Panc1 (cell line): ENCODE measurements around the gene COMMD4. TPM values are rescaled to one million over a fixed set of nuclear protein-coding genes. Genes with fewer than 3 reads are reported as not detected.

ENCODE experiments used
- ATAC-seq: fragments of 200-7000 bp; cut with Tn5 transposase; 2 replicates; pipeline ENCODE4 v1.9.1; 2020; ENCODE audit warnings: mild to moderate bottlenecking, moderate library complexity
- BruUV-seq: library from RNA; stranded (reverse); fragments of 400-500 nt; replicated peaks from 2 replicates; lab custom pipeline; 2021; lab: Mats Ljungman, UMichigan
- CTCF ChIA-PET: fragments of 300-600 bp; sonication (Branson Sonifier 250); formaldehyde crosslinking; loops from one replicate; lab custom pipeline; 2022; ENCODE audit warnings: antibody characterized with exemption; lab: Charles Lee
- POLR2A ChIA-PET: fragments of 300-600 bp; sonication (Branson Sonifier 250); formaldehyde crosslinking; loops from one replicate; lab custom pipeline; 2022; ENCODE audit warnings: antibody characterized with exemption; lab: Charles Lee
- DNase-seq: peaks from one replicate; pipeline ENCODE4 v3.0.0-alpha.2; 2010; ENCODE audit warnings: low read depth, low spot score
- H3K27ac ChIP-seq: 2 replicates; pipeline ENCODE4 v1.5.1; 2011; ENCODE audit warnings: mild to moderate bottlenecking, low read length, inconsistent platforms
- H3K27me3 ChIP-seq: fragments of 200-500 bp; sonication (Bioruptor generic); 2 replicates; pipeline ENCODE4 v1.6.0; 2014; ENCODE audit warnings: low read length, inconsistent platforms; ENCODE audit not compliant: control insufficient read depth, insufficient read depth
- H3K36me3 ChIP-seq: fragments of 200-500 bp; sonication (Bioruptor generic); 2 replicates; pipeline ENCODE4 v1.5.1; 2014; ENCODE audit warnings: inconsistent platforms, mild to moderate bottlenecking, low read length, moderate library complexity; ENCODE audit not compliant: control insufficient read depth, insufficient read depth
- H3K4me1 ChIP-seq: 2 replicates; pipeline ENCODE4 v1.5.1; 2011; ENCODE audit warnings: inconsistent platforms, mild to moderate bottlenecking, low read length, moderate library complexity; ENCODE audit not compliant: control insufficient read depth, insufficient read depth
- H3K4me3 ChIP-seq, 2 experiments: 2 replicates each; pipeline ENCODE4 v1.5.1; 2011 to 2012; ENCODE audit warnings: low read depth in 2 of 2, low read length in 2 of 2, mild to moderate bottlenecking in 2 of 2, inconsistent platforms in 1 of 2, moderate library complexity in 1 of 2
- H3K9me3 ChIP-seq: fragments of 200-500 bp; sonication (Bioruptor generic); 2 replicates; pipeline ENCODE4 v1.5.1; 2014; ENCODE audit warnings: low read depth, mild to moderate bottlenecking, inconsistent platforms, low read length, moderate library complexity; ENCODE audit not compliant: control insufficient read depth, insufficient read depth
- CTCF ChIP-seq: fragments of 450-650 bp; IDR thresholded peaks from 2 replicates; pipeline ENCODE4 v1.5.1; 2017; ENCODE audit warnings: mild to moderate bottlenecking
- POLR2AphosphoS5 ChIP-seq: IDR thresholded peaks from 2 replicates; pipeline ENCODE4 v1.6.1; 2012; ENCODE audit warnings: mild to moderate bottlenecking, low read depth, low read length, moderate library complexity
- REST ChIP-seq, 2 experiments: IDR thresholded peaks; 2 replicates each; pipeline ENCODE4 v1.6.1; 2011 to 2012; ENCODE audit warnings: low read depth in 2 of 2, control low read depth in 1 of 2, low read length in 1 of 2, mild to moderate bottlenecking in 1 of 2, moderate library complexity in 1 of 2; ENCODE audit not compliant: insufficient read depth in 1 of 2
- SIN3A ChIP-seq: IDR thresholded peaks from 2 replicates; pipeline ENCODE4 v1.6.1; 2012; ENCODE audit warnings: low read depth, mild to moderate bottlenecking, low read length, moderate library complexity, borderline replicate concordance; ENCODE audit not compliant: insufficient read depth
- TCF7L2 ChIP-seq: IDR thresholded peaks from 2 replicates; pipeline ENCODE4 v1.6.1; 2011; ENCODE audit warnings: mild to moderate bottlenecking, low read depth, low read length, inconsistent platforms
- in situ Hi-C: cut with HindIII; loops from 2 replicates; pipeline ENCODE4 v1.10.0; 2016; ENCODE audit warnings: low sequenced_read_pairs, low pct_unique_long_range_greater_than_20kb
- intact Hi-C: fragments of 100-400 bp; cut with micrococcal nuclease; formaldehyde crosslinking; loops from one replicate; pipeline ENCODE4 v1.10.0; 2022; ENCODE audit not compliant: unreplicated experiment
- total RNA-seq: library from RNA; stranded (reverse); gene quantifications from one replicate; pipeline ENCODE4 v1.2.1, GENCODE V29; 2021; ENCODE audit not compliant: unreplicated experiment

The COMMD4 gene
- total RNA-seq, 1 experiment from 2014 or later = 250 TPM

- intact Hi-C loops = no loop called here
- no peak overlapping the region for H3K27ac ChIP-seq
- no peaks in the 10 kb centered on the region; the same call in 1 of the 2 replicates for H3K36me3 ChIP-seq
- ChIA-PET POLR2A (no interaction called here), CTCF (no interaction called here)
- BruUV-seq = no TSS peak
- in situ Hi-C loops = no loop called here
- no peak for TF ChIP-seq CTCF
- TF ChIP-seq REST (IDR thresholded peaks at IDR 0.05; ENCODE audit: insufficient read depth in 1 of 2, low read depth in 2 of 2, low read length in 1 of 2) = no peak
- TF ChIP-seq TCF7L2 = no peak
- TF ChIP-seq SIN3A = no peak
- no peak; the same call in 1 of the 2 replicates for TF ChIP-seq POLR2AphosphoS5
- no peak for DNase-seq
- ATAC-seq = no peak
- H3K4me1 ChIP-seq = peaks cover 3% of the 10 kb centered on the region; the same call in 1 of the 2 replicates
- no peak overlapping the region for H3K4me3 ChIP-seq
- H3K27me3 ChIP-seq = no peaks in the 10 kb centered on the region
- no peaks in the 10 kb centered on the region for H3K9me3 ChIP-seq
Observed at GRCh38 chr15:75362642-75363249, 26.9 kb downstream of the COMMD4 start.

- H3K27me3 ChIP-seq = no peaks in the 10 kb centered on the region
- H3K36me3 ChIP-seq = no peaks in the 10 kb centered on the region
- DNase-seq (no peak), ATAC-seq (no peak)
- TF ChIP-seq SIN3A (no peak), CTCF (no peak), REST (IDR thresholded peaks at IDR 0.05; ENCODE audit: insufficient read depth in 1 of 2, low read depth in 2 of 2, low read length in 1 of 2) (no peak), TCF7L2 (no peak), POLR2AphosphoS5 (no peak)
- in situ Hi-C loops (no loop called here), intact Hi-C loops (no loop called here)
- H3K9me3 ChIP-seq = no peaks in the 10 kb centered on the region
- no TSS peak for BruUV-seq
- ChIA-PET CTCF (no interaction called here), POLR2A (no interaction called here)
- H3K27ac ChIP-seq = no peak overlapping the region
- no peak overlapping the region for H3K4me3 ChIP-seq
- peaks cover 3% of the 10 kb centered on the region; the same call in 1 of the 2 replicates for H3K4me1 ChIP-seq
Observed at GRCh38 chr15:75363786-75364185, 27.9 kb downstream of the COMMD4 start.
